Endothelial cell of umbilical vein (primary cell): ENCODE data around the gene BCAP31. TPM values are rescaled to one million over a fixed set of nuclear protein-coding genes. Genes with fewer than 3 reads are reported as not detected.

Experiments
- BruUV-seq: library from RNA; stranded (reverse); fragments of 400-500 nt; replicated peaks from 2 replicates; lab custom pipeline; 2021; lab: Mats Ljungman, UMichigan
- CTCF ChIA-PET: fragments of 300-600, 350-600 bp; sonication (Branson Sonifier 250); formaldehyde crosslinking; loops from one replicate; lab custom pipeline; 2021; ENCODE audit warnings: antibody characterized with exemption, inconsistent platforms; lab: Charles Lee
- POLR2A ChIA-PET: fragments of 300-600, 350-600 bp; sonication (Branson Sonifier 250); formaldehyde crosslinking; loops from one replicate; lab custom pipeline; 2021; ENCODE audit warnings: antibody characterized with exemption, inconsistent platforms; lab: Charles Lee
- DNase-seq: peaks from one replicate; pipeline ENCODE4 v3.0.0-alpha.2; 2011; ENCODE audit warnings: low read depth, low spot score
- FAIRE-seq: peaks from 2 replicates; lab custom pipeline; 2011; peaks lifted over from hg19 to GRCh38; lab: Jason Lieb, UNC
- H2AFZ ChIP-seq: 2 replicates; pipeline ENCODE4 v1.6.0; 2012; ENCODE audit warnings: low read depth, low read length, control low read depth, inconsistent platforms
- H3K27ac ChIP-seq: 2 replicates; pipeline ENCODE4 v1.5.1; 2011; ENCODE audit warnings: low read depth, mild to moderate bottlenecking, control low read depth, low read length, moderate library complexity; ENCODE audit not compliant: insufficient read depth
- H3K27me3 ChIP-seq, 2 experiments: 2 replicates each; pipeline versions ENCODE4 v1.6.0 to v1.6.1; 2011; ENCODE audit warnings: low read length in 2 of 2, mixed read lengths in 1 of 2; ENCODE audit not compliant: control insufficient read depth in 2 of 2, insufficient read depth in 2 of 2
- H3K36me3 ChIP-seq, 2 experiments: 2 replicates in 1 of 2; 3 replicates in 1 of 2; pipeline ENCODE4 v1.5.1; 2011; ENCODE audit warnings: low read length in 2 of 2, mild to moderate bottlenecking in 1 of 2, moderate library complexity in 1 of 2; ENCODE audit not compliant: control insufficient read depth in 2 of 2, insufficient read depth in 2 of 2; ENCODE audit errors: extremely low read depth in 1 of 2
- H3K4me1 ChIP-seq: 3 replicates; pipeline ENCODE4 v1.5.1; 2011; ENCODE audit warnings: mild to moderate bottlenecking, low read length; ENCODE audit not compliant: control insufficient read depth, insufficient read depth; ENCODE audit errors: extremely low read depth
- H3K4me2 ChIP-seq: 2 replicates; pipeline ENCODE4 v1.6.1; 2011; ENCODE audit warnings: low read length, control low read depth, mixed read lengths; ENCODE audit not compliant: insufficient read depth
- H3K4me3 ChIP-seq, 3 experiments: fragments of 200-600 bp in 1 of 3; sonication (generic), shearing (Covaris generic) in 1 of 3; replicated peaks in 1 of 3; 2 replicates each; pipeline ENCODE4 v1.5.1; 2011 to 2016; ENCODE audit warnings: control low read depth in 3 of 3, low read length in 3 of 3, mild to moderate bottlenecking in 2 of 3, inconsistent platforms in 1 of 3, low read depth in 1 of 3, moderate library complexity in 1 of 3; ENCODE audit not compliant: insufficient read depth in 1 of 3
- H3K79me2 ChIP-seq: 2 replicates; pipeline ENCODE4 v1.6.0; 2012; ENCODE audit warnings: low read length, inconsistent platforms; ENCODE audit not compliant: control insufficient read depth, insufficient read depth
- H3K9ac ChIP-seq: replicated peaks from 2 replicates; pipeline ENCODE3; 2011; ENCODE audit warnings: low read length, control low read depth; ENCODE audit not compliant: insufficient read depth; ENCODE audit errors: extremely low read depth
- H3K9me1 ChIP-seq: replicated peaks from 3 replicates; pipeline ENCODE4 v1.6.0; 2011; ENCODE audit warnings: mild to moderate bottlenecking, low read length; ENCODE audit not compliant: control insufficient read depth, insufficient read depth; ENCODE audit errors: extremely low read depth
- H3K9me3 ChIP-seq: replicated peaks from 2 replicates; pipeline ENCODE4 v1.5.1; 2012; ENCODE audit warnings: low read length, inconsistent platforms; ENCODE audit not compliant: control insufficient read depth, insufficient read depth
- H4K20me1 ChIP-seq: replicated peaks from 2 replicates; pipeline ENCODE3; 2011; ENCODE audit warnings: mild to moderate bottlenecking, low read length; ENCODE audit not compliant: control insufficient read depth, insufficient read depth; ENCODE audit errors: extremely low read depth
- CTCF ChIP-seq, 2 donors: IDR thresholded peaks; 1 replicate in 1 of 2; 2 replicates in 1 of 2; pipeline ENCODE4 v1.5.1; 2011; ENCODE audit warnings: low read length in 2 of 2, mild to moderate bottlenecking in 2 of 2, moderate library complexity in 2 of 2, control low read depth in 1 of 2, inconsistent platforms in 1 of 2, low read depth in 1 of 2; ENCODE audit not compliant: insufficient read depth in 1 of 2; ENCODE audit errors: extremely low read depth in 1 of 2
- EZH2 ChIP-seq: IDR thresholded peaks from 2 replicates; pipeline ENCODE4 v1.6.1; 2012; ENCODE audit warnings: borderline replicate concordance, low read depth, mild to moderate bottlenecking, moderate library complexity, low read length, inconsistent platforms; ENCODE audit not compliant: severe bottlenecking
- FOS ChIP-seq: IDR thresholded peaks from 2 replicates; pipeline ENCODE4 v1.6.1; 2011; ENCODE audit warnings: mild to moderate bottlenecking, low read length, moderate library complexity, borderline replicate concordance; ENCODE audit not compliant: insufficient read depth
- GATA2 ChIP-seq: IDR thresholded peaks from 2 replicates; pipeline ENCODE4 v1.7.0; 2011; ENCODE audit warnings: low read depth, mild to moderate bottlenecking, moderate library complexity, mixed read lengths, low read length; ENCODE audit not compliant: insufficient read length, insufficient read depth
- JUN ChIP-seq: IDR thresholded peaks from 2 replicates; pipeline ENCODE4 v1.6.1; 2011; ENCODE audit warnings: borderline replicate concordance, low read depth; ENCODE audit not compliant: insufficient read length, insufficient read depth
- MAX ChIP-seq: IDR thresholded peaks from 2 replicates; pipeline ENCODE4 v1.6.1; 2011; ENCODE audit not compliant: insufficient read depth, insufficient read length
- MYC ChIP-seq: IDR thresholded peaks from one replicate; pipeline ENCODE4 v1.6.1; 2011; ENCODE audit warnings: mild to moderate bottlenecking, low read depth, low read length
- POLR2A ChIP-seq: IDR thresholded peaks from 2 replicates; pipeline ENCODE4 v1.6.1; 2012; ENCODE audit warnings: low read depth, mild to moderate bottlenecking, control low read depth, low read length
- POLR2AphosphoS5 ChIP-seq: IDR thresholded peaks from 2 replicates; pipeline ENCODE4 v1.6.1; 2012; ENCODE audit warnings: low read depth, mild to moderate bottlenecking, control low read depth, low read length, moderate library complexity; ENCODE audit not compliant: insufficient read depth
- dilution Hi-C: fragments of 300-500 bp; cut with MboI; formaldehyde crosslinking; loops from one replicate; pipeline ENCODE4 v1.15.0; 2019; ENCODE audit warnings: low sequenced_read_pairs; ENCODE audit not compliant: extremely low pct_ligation_motif_present
- intact Hi-C: fragments of 100-400 bp; cut with micrococcal nuclease; formaldehyde crosslinking; loops from one replicate; pipeline ENCODE4 v1.10.0; 2022
- polyA plus RNA-seq, 4 experiments: library from polyadenylated mRNA; depleted of rRNA in 3 of 4; stranded (reverse) in 3 of 4; unstranded in 1 of 4; fragments of >200 nt; gene quantifications; 2 replicates each; pipeline versions ENCODE4 v1.2.1 to v1.2.3, GENCODE V29; 2011 to 2012; ENCODE audit warnings: missing spikeins in 1 of 4
- total RNA-seq: library from RNA; stranded (reverse); gene quantifications from 2 replicates; pipeline ENCODE4 v1.2.3, GENCODE V29; 2021

Gene BCAP31
- total and polyA plus RNA-seq, 2 donors (not counting 3 experiments of a cell fraction or from before 2014, with no cell fraction given): 169 to 203 TPM

GRCh38 chrX:153690466-153690865 is 33.7 kb downstream of the BCAP31 start:
- Histone ChIP-seq H3K4me1 (peaks cover 4% of the 10 kb centered on the region), H4K20me1 (no peaks in the 10 kb centered on the region), H3K4me3 (no peak overlapping the region), H3K36me3 (no peaks in the 10 kb centered on the region), H3K27ac (no peak overlapping the region), H3K9ac (no peak overlapping the region), H3K27me3 (no peaks in the 10 kb centered on the region), H2AFZ (no peak overlapping the region), H3K9me1 (no peaks in the 10 kb centered on the region), H3K4me2 (no peak overlapping the region), H3K9me3 (no peaks in the 10 kb centered on the region), H3K79me2 (no peaks in the 10 kb centered on the region)
- TF ChIP-seq GATA2 (no peak), EZH2 (no peak), MAX (no peak), CTCF (IDR thresholded peaks at IDR 0.05; ENCODE audit: extremely low read depth in 1 of 2, insufficient read depth in 1 of 2, low read depth in 1 of 2, low read length in 2 of 2) (no peak), POLR2A (no peak), POLR2AphosphoS5 (no peak), MYC (no peak), JUN (no peak), FOS (no peak)
- BruUV-seq: no TSS peak
- ChIA-PET CTCF (no interaction called here), POLR2A (no interaction called here)
- dilution Hi-C loops: no loop called here
- DNase-seq (no peak), FAIRE-seq (no peak)
- intact Hi-C loops: no loop called here
